SK-N-MC (cell line): ENCODE results near the gene TNIK.
"Not testable (repeated sequence)": the region's sequence is repeated elsewhere in the genome, so short reads cannot be mapped to it uniquely, and the experiment has no call there.

Source experiments
- DNase-seq: peaks from one replicate; pipeline ENCODE4 v3.0.0-alpha.2; 2011; ENCODE audit warnings: low read depth, low spot score
- H3K27ac ChIP-seq: fragments of 200-600 bp; sonication (generic); 2 replicates; pipeline ENCODE4 v1.5.1; 2016; ENCODE audit warnings: mixed run types
- H3K36me3 ChIP-seq: fragments of 200-600 bp; sonication (generic); 2 replicates; pipeline ENCODE4 v1.6.1; 2017; ENCODE audit warnings: antibody characterized with exemption, low read length, mixed read lengths; ENCODE audit not compliant: insufficient read depth
- H3K4me3 ChIP-seq: fragments of 200-600 bp; sonication (generic); 2 replicates; pipeline ENCODE4 v1.5.1; 2016
- H3K9ac ChIP-seq: fragments of 200-600 bp; sonication (generic); 2 replicates; pipeline ENCODE4 v1.8.0; 2017; ENCODE audit warnings: mixed run types, mixed read lengths; ENCODE audit not compliant: insufficient read length
- H3K9me3 ChIP-seq: fragments of 200-600 bp; sonication (generic); 2 replicates; pipeline ENCODE4 v1.6.1; 2017; ENCODE audit warnings: low read depth, mild to moderate bottlenecking, antibody characterized with exemption, low read length, moderate library complexity, mixed read lengths
- EZH2 ChIP-seq: fragments of 200-600 bp; sonication (generic); IDR thresholded peaks from one replicate; pipeline ENCODE4 v1.6.1; 2017; ENCODE audit warnings: antibody characterized with exemption
- FOXP2 ChIP-seq: optimal IDR thresholded peaks from 2 replicates; pipeline ENCODE3; 2011; ENCODE audit warnings: mild to moderate bottlenecking, moderate library complexity; ENCODE audit not compliant: insufficient read depth; ENCODE audit errors: extremely low read length, control extremely low read depth
- POLR2AphosphoS5 ChIP-seq: IDR thresholded peaks from 2 replicates; pipeline ENCODE4 v1.6.1; 2012; ENCODE audit warnings: mild to moderate bottlenecking, low read depth, low read length, borderline replicate concordance

Gene TNIK

GRCh38 chr3:171376596-171376947 lies 83.6 kb downstream of the TNIK start:
- no peak overlapping the region for H3K9ac ChIP-seq
- H3K9me3 ChIP-seq: no peaks in the 10 kb centered on the region
- TF ChIP-seq FOXP2 (no peak), EZH2 (no peak), POLR2AphosphoS5 (no peak)
- no peak overlapping the region for H3K4me3 ChIP-seq
- no peak for DNase-seq
- H3K36me3 ChIP-seq: no peaks in the 10 kb centered on the region
- no peak overlapping the region for H3K27ac ChIP-seq

GRCh38 chr3:171375666-171376595 lies 84.3 kb downstream of the TNIK start:
- Histone ChIP-seq H3K27ac (no peak overlapping the region), H3K36me3 (no peaks in the 10 kb centered on the region), H3K9me3 (no peaks in the 10 kb centered on the region), H3K9ac (no peak overlapping the region), H3K4me3 (no peak overlapping the region)
- no peak for TF ChIP-seq POLR2AphosphoS5
- no peak for TF ChIP-seq EZH2
- no peak for TF ChIP-seq FOXP2
- DNase-seq: no peak

- no peaks in the 10 kb centered on the region for H3K9me3 ChIP-seq
- no peak overlapping the region for H3K27ac ChIP-seq
- H3K4me3 ChIP-seq: no peak overlapping the region
- TF ChIP-seq FOXP2 (no peak), EZH2 (no peak), POLR2AphosphoS5 (no peak)
- H3K36me3 ChIP-seq: no peaks in the 10 kb centered on the region
- no peak overlapping the region for H3K9ac ChIP-seq
- no peak for DNase-seq
Measured at GRCh38 chr3:171374661-171375285, 85.4 kb downstream of the TNIK start.

GRCh38 chr3:171374260-171374659 lies 85.9 kb downstream of the TNIK start:
- no peak overlapping the region for H3K27ac ChIP-seq
- TF ChIP-seq POLR2AphosphoS5: no peak
- no peak for TF ChIP-seq FOXP2
- TF ChIP-seq EZH2: no peak
- no peak for DNase-seq
- H3K9ac ChIP-seq: no peak overlapping the region
- H3K4me3 ChIP-seq: no peak overlapping the region
- H3K9me3 ChIP-seq: no peaks in the 10 kb centered on the region
- no peaks in the 10 kb centered on the region for H3K36me3 ChIP-seq

- Histone ChIP-seq H3K4me3 (no peak overlapping the region), H3K27ac (no peak overlapping the region), H3K9ac (no peak overlapping the region), H3K36me3 (no peaks in the 10 kb centered on the region), H3K9me3 (no peaks in the 10 kb centered on the region)
- no peak for TF ChIP-seq FOXP2
- TF ChIP-seq POLR2AphosphoS5: no peak
- no peak for TF ChIP-seq EZH2
- DNase-seq: no peak
Measured at GRCh38 chr3:171373711-171374110, 86.5 kb downstream of the TNIK start.

- no peak overlapping the region for H3K4me3 ChIP-seq
- H3K9me3 ChIP-seq: no peaks in the 10 kb centered on the region
- no peak overlapping the region for H3K27ac ChIP-seq
- H3K36me3 ChIP-seq: no peaks in the 10 kb centered on the region
- H3K9ac ChIP-seq: no peak overlapping the region
- TF ChIP-seq EZH2 (no peak), POLR2AphosphoS5 (no peak), FOXP2 (no peak)
- DNase-seq: no peak
Measured at GRCh38 chr3:171372694-171373093, 87.5 kb downstream of the TNIK start.

- no peak overlapping the region for H3K27ac ChIP-seq
- H3K9ac ChIP-seq: no peak overlapping the region
- TF ChIP-seq EZH2: no peak
- TF ChIP-seq FOXP2: no peak
- TF ChIP-seq POLR2AphosphoS5: no peak
- no peaks in the 10 kb centered on the region for H3K36me3 ChIP-seq
- H3K4me3 ChIP-seq: no peak overlapping the region
- H3K9me3 ChIP-seq: no peaks in the 10 kb centered on the region
- DNase-seq: no peak
Measured at GRCh38 chr3:171371354-171371753, 88.9 kb downstream of the TNIK start.

- no peaks in the 10 kb centered on the region for H3K9me3 ChIP-seq
- no peak for DNase-seq
- no peak overlapping the region for H3K9ac ChIP-seq
- H3K27ac ChIP-seq: no peak overlapping the region
- H3K36me3 ChIP-seq: no peaks in the 10 kb centered on the region
- TF ChIP-seq POLR2AphosphoS5 (no peak), FOXP2 (no peak), EZH2 (no peak)
- H3K4me3 ChIP-seq: no peak overlapping the region
Measured at GRCh38 chr3:171369156-171369555, 91.0 kb downstream of the TNIK start.

- H3K9ac ChIP-seq, H3K36me3 ChIP-seq, H3K4me3 ChIP-seq, H3K9me3 ChIP-seq, DNase-seq, H3K27ac ChIP-seq: not testable (repeated sequence)
Measured at GRCh38 chr3:171366738-171367137, 93.5 kb downstream of the TNIK start.
